Pulmonary artery endothelial cell (primary cell): ENCODE results near the gene PDC. TPM values are rescaled to one million over a fixed set of nuclear protein-coding genes. Genes with fewer than 3 reads are reported as not detected.
"Not testable (repeated sequence)": the region's sequence is repeated elsewhere in the genome, so short reads cannot be mapped to it uniquely, and the experiment has no call there.

Experiments
- DNase-seq: peaks from one replicate; pipeline ENCODE4 v3.0.0-alpha.2; 2011; ENCODE audit warnings: low read depth, low spot score
- total RNA-seq: library from RNA; depleted of rRNA; stranded (reverse); fragments of >200 nt; gene quantifications from 2 replicates; pipeline ENCODE4 v1.2.3, GENCODE V29; 2014

Gene PDC
- total RNA-seq, 1 donor from 2014 or later = not detected

DNA sequence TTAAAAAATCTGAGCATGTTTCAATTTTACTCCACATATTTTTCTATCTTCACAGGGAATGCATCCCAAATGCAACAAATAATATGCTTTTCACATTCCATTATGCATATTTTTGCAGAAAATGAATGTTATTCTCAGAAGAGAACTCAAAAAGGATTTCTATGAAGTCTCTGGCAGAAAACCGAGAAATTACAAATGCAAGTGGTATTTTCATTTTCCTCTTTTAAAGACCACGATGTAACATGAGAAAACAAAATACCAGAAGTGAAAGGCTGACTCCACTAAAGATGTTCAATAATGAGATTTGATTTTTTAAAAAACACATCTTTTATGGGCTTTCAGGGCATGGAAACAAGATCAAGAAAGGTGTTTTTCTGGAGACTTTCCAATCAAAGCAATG is 5.0 kb upstream of the PDC start:
- DNase-seq = no peak

DNA sequence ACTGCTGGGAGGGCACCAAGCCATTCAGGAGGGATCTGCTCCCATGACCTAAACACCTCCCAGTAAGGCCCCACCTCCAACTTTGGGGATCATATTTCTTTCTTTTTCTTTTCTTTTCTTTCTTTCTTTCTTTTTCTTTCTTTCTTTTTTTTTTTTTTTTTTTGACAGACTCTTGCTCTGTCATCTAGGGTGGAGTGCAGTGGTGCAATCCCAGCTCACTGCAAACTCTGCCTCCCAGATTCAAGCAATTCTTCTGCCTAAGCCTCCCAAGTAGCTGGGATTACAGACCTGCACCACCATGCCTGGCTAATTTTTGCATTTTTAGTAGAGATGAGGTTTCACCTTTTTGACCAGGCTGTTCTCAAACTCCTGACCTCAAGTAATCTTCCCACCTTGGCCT is 4.6 kb upstream of the PDC start:
- not testable (repeated sequence) for DNase-seq

DNA sequence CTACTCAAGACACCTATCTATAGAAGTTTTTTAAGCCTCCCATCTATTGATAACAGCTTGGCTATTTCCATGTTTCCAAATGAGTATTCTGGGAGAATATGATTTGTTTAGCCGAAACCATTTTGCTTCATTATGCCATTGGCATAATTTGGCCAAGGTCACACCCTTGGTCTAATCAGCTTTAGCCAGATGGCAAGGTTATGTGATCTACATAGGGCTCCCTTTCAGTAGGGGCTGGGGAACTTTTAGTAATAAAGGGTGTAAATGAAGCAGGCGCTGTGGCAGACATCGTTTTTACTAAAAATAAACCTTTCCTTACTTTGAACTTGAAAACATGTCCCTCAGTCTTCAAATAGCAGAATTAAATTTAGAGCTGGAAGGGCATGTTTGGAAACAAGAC is 3.0 kb upstream of the PDC start:
- DNase-seq = no peak

DNA sequence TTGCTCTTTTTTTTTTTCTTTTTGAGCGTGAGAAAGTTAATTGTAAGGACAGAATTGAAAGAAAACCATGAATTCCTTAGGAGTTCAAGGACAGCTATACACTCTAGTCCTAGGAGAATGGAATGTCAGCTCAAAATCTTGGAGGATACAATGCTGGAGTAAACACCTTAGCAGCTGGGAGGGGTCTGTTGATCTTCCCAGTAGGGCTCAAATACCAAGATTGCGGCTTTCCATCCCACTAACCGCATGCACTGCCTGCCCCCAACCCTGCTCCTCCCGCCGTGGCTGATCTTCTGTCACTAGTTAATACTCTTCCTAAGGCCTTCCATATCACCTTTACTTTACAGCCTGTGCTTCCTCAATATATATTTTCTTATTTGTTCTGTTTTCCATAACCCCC is 2.6 kb upstream of the PDC start:
- DNase-seq = no peak

DNA sequence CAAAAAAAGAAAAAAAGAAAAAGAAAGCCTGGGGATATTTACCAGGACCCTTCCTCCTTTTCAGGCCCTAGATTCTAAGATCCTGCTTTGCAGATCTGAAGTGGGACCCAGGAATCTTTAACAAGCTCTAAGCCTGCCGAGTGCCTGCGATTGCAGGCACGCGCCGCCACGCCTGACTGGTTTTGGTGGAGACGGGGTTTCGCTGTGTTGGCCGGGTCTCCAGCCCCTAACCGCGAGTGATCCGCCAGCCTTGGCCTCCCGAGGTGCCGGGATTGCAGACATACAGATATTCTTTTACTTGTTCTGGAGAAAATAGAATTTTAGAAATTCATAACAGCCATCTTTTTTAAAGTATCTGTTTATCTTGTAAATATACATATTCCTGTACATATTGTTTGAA is 1.8 kb downstream of the PDC start:
- not testable (repeated sequence) for DNase-seq

DNA sequence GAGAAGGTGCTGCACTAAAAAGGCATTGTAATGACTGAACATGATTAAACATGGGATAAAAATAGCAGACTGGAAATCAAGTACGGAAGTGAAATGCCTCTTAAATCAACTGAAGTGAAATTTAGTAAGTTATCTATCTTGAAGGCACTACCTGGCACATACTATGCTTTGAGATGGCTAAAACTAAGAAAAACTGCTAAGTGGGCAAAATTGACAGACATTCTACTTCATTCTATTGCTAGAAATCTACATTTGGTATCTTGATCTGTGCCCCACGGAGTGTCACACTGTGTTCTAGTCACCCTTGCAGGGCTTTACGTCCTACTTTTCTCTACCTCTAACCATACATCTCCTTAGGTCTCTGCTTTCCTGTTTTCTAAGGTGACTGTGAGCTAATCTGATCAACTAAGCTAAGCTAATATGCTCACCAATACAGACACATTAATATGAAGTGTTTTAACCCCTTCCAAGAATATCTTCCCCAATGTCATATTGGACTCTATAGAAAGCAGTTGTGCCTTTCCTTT is 4.1 kb downstream of the PDC start:
- DNase-seq = no peak

DNA sequence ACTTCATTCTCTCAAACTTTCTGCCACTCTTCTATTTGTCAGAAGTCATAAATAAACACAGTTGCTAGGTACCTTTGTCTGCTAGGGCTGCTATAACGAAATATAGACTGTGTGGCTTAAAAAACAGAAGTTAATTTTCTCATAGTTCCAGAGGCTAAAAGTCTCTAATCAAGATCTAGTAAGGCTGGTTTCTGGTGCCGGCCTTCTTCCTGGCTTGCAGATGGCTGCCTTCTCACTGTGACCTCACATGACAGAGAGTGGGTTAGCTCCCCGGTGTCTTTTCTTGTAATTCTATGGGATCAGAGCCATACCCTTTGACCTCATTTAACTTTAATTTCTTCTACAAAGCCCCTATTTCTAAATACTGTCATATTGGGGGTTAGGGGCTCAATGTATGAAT is 5.9 kb downstream of the PDC start:
- DNase-seq = no peak

DNA sequence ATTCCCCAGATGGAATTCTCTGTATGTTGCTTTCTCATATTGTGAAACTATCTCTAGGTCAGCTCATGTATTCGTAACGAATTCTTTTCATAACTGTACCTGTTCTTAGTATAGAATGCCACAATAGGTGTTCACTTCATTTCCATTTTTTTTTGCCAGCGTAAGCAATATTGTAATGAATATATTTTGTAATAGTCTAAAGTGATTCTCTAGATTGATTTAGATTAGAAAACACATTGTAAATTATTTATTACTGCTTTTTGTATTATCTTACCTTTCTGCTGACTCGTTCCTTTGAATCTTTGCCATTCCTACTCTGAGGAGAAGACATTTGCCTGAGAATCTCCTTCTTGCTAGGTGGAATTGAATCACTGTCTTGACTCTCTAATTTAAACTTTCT is 14.8 kb downstream of the PDC start:
- DNase-seq = no peak

DNA sequence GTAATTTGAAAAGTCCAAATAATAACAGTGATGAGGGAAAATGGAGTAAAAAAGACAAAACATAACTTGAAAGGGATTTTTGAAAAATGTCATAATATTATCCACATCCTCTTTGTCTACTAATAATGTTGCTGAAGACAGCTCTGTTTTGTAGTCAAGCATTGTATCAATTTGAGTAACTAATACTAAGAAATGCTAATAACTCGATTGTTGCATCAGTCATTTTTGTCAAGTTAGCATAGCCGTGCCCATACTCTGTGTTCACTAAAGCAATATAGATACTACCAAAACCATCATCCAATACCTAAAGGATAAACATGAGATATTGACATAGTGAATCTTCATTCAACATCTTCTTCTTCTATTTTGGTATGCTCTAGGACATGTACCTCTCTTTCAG is 17.3 kb downstream of the PDC start:
- no peak for DNase-seq

DNA sequence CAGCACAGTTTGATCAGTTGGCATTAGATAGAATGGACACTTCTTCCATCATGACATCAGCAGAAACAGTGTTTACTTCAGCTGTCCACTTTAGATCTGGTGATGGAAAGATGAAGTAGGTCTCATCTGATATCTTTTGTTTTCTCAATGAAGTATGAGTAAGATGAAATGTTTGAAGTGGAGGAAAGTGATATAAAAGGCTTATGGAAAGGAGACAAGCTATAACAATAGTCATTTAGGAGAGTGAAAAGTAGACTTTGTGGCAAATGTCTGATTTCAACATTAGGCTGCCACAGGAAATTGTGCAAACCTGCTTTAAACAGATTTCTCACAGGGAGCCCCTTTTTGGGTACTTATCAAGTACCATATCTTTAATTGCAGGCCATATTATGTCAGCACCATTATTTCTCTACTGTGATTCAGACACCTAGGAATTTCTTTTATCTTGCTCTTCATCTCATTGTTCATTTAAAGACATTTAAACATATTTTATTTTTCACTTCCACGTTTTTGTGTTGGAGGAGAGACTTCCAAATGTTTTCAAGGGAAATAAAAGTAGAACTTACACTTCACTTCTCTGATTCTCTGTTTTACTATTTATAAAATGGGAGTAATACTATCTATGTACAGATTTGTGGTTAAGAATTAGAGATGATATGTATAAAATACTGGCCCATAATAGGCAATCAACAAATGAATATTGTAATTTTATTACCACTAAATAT is 18.1 kb downstream of the PDC start:
- peak; percentile 74 for DNase-seq

DNA sequence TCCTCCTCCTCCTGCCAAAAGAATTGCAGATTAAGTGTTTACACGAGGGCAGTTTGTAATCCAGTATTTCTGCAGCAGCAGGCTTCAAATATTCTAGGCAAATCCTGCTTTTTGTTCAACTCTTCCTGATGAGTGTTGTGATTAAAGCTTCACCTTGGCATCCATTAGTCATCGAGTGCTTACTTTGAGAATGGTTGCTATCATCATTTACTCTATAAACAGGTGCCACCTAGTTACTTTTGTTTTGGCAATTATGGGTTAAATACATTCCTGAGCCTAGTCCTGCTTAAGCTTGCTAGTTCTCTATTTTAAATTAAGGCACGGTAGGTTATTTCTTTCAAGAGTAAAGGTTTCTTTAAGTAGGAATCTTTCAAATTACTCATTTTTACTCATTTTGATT is 20.3 kb downstream of the PDC start:
- no peak for DNase-seq

DNA sequence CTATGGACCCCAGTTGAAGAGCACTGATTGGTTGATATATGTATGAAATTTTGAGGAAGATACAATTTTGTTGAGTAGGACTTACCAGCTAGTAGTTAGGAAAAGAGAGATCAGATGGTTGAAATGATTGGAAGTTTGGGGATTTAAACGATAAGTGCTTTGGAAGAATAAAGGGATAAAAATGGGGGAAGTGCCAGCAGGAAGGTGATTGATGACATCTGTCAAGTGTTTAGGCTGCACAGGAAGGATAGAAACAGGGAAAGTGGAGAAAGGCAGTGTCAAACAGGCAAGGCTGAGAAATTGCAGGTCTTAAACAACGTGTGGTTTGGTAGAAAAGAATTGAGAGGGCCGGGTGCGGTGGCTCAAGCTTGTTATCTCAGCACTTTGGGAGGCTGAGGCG is 22.3 kb downstream of the PDC start:
- DNase-seq = no peak

DNA sequence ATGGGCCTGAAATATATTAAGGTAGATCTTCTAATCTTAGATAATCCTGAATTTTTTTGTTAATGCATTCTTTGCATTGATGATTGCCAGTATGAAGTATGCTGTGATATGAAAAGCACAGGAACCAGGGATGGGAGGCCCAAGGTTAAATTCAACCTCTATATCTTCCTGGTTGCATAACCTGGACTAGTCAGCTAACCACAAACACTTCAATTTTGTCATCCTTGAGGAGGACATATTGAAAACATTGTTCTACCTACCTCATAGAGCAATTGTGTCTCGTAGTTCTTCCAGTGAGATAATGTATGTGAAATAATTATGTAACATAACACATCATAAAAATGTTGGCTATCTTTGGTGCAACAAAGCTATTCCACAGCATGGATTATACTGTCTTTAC is 25.6 kb downstream of the PDC start:
- DNase-seq = no peak

DNA sequence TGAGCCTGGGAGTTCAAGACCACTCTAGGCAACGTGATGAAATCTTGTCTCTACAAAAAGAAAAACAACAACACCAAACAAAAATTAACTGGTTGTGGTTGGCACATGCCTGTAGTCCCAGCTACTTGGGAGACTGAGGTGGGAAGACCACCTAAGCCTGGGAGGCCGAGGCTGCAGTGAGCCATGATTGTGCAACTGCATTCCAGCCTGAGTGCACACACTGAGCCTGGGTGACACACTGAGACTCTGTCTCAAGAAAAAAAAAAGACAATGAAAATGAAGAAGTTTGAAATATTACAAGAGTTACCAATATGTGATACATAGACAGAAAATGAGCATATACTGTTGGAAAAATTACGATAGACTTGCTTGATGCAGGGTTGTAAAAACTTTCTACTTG is 31.9 kb downstream of the PDC start:
- no peak for DNase-seq

DNA sequence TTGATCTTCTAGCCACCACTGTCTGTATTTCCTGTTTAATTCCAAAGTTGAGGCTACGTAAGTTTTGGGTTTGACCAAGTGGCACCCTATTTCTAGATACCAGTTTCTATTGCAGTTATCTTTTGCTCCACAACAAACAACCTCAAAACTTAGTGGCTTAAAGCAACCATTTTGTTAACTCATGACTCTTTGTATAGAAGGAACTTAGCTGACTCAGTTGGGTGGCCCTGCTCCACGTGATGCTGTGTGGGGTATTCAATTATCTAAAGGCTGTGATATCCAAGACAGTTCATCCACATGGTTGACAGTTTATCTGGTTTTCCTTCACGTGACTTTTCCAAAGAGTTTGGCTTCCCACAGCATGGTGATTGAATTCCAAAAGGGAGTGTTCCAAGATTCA is 34.8 kb downstream of the PDC start:
- DNase-seq = no peak

DNA sequence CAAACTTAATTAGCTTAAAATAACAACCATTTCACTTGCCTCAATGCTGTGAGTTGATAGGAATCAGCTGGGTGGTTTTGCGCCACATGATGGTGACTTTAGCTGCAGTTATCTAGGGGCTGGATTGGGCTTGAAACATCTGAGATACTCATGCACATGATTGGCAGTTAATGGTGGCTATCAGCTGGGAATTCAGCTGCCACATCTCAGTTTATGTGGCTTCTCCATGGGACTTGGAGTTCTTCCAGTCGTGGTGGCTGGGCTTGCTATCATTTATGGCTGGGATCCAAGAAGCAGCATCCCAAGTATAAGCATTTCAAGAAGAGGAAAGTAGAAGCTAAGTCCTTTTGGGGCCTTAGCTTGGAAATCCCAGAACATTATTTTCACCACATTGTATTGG is 36.4 kb downstream of the PDC start:
- DNase-seq = no peak

DNA sequence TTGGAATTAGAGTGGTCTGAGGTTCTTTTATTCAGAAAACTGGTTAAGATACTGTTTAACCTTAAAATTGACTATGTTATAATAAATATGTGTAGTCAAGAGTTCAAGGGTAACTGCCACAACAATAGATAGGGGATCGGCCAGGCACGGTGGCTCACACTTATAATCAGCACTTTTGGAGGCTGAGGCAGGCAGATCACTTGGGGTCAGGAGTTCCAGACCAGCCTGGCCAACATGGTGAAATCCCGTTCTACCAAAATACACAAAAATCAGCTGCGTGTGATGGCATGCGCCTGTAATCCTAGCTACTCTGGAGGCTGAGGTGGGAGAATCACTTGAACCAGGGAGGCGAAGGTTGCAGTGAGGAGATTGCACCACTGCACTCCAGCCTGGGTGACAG is 39.5 kb downstream of the PDC start:
- DNase-seq = no peak

DNA sequence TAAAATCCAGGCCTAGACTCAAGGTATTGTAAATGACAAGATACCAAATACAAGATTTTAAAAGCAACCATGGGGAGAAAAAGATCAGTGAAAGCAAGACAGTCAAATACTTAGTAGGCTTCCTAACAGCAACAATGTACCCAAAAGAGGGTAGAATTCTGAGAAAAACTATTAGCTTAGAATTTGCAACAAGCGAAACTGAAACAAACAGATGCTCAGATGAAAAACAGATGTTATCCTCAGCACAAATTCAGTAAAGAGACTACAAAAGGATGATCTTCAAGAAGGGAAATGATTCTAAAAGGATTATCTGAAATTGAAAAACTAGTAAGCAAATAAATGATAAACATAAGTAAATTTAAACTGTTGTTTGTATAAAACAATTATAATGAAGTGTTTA is 40.0 kb downstream of the PDC start:
- no peak for DNase-seq

DNA sequence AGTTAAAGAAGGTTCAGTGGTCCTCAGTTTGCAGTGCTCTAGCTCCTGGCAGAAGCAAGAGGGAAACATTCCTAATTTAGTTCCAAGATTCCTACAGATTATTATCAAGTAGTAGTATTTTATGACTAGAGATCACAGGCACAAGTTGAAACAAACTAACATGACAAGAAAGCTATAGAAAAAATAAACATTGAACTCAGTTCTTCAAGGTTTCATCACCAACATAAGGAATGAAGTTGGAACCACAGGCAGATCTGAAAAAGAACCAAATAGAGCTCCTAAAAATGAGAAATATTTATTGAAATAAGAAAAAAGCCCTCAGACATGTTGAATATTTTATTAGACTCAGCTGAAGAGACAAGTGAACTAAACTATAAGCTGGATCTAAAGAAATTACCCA is 40.6 kb downstream of the PDC start:
- no peak for DNase-seq

DNA sequence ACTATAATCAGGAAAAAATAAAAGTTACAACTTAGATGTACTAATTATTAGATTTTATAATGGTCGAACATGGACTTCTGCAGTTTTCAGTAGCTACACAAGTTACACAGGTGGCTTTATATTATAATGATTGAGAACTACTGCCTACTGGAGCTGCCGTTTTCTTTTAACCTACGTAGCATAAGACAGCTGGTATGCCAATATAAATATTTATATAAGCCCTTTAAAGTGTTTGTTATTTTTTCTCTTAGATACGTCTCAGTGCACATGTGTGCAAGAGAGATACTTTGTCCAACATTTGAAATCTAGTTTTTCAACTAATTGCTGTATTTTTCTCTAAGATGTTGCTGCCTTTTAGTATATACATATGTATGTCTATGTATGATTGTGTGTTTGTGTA is 42.4 kb downstream of the PDC start:
- DNase-seq = no peak

DNA sequence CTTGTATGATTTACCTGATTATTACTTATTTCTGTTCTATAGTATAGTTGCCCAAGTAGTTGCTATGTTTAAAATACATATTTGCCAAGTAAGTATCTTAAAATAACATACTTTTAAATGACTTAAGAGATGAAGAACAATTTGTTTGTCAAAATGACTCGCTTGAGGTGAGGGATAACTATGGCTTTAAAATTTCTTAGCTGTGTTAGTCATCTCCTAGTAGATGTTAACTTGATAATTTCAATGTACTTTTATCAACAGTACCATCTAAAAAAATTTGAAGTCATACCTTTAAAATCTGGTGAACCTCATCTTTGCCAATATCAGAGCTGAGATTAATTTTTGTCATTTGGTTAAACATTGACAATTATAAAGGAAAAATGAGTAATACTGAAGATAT is 47.6 kb downstream of the PDC start:
- no peak for DNase-seq

DNA sequence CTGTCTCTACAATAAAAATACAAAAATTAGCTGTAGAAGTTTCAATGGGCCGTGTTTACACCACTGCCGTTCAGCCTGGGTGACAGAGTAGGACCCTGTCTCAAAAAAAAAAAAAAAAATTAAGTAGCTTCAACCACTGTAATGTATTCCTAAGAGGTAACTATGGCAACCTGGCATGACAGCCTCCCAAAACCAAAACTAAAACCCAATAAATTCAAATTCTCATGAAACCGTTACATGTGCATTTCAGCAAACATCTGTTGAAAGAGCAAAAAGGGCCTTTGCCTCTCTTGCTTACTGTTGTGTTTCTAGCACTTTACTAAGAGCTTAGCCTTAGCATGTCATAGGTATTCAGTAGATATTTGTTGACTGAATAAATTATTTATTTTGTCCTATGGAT is 51.8 kb downstream of the PDC start:
- DNase-seq = no peak

DNA sequence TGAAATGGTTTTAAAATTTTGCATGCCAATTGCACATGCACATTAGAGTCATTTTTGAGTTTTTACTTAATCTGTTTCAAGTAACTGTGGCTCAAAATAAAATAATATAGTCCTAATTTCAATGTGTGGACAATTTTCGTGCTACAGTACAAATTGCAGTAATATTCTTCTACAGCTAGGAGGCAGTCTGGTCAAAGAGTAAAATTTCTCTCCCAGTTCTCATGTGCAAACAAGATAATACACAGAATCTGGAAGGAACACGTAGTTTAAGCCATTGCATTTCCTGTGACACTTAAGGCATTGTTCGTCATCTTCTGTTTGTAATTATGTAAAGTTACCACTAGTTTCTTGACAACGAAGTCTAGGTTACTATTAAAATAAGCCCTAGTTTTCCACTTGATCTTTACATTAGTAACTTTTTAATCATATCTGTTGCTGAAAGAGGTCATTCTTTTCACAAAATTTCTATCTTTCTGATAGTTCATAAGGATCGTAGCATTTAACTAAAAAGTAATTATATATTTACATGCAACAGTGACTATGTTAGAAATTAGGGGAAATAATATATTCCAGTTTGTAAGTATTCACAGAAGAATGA is 56.4 kb downstream of the PDC start:
- peak; percentile 82 for DNase-seq
